ENCODE measurements around the gene IREB2.

GRCh38 chr15:78420220-78420619, 17.8 kb upstream of the IREB2 start:
- TF ChIP-seq CTCF (IDR thresholded peaks at IDR 0.05): no peak
- TF ChIP-seq POLR2A (IDR thresholded peaks at IDR 0.05): no peak
